ENCODE results near the gene UCK2.

Gene UCK2

GRCh38 chr1:165914136-165914798 is 86.9 kb downstream of the UCK2 start:
- DNase-seq (ENCODE audit: insufficient read length, low spot score): peak; percentile 48
- peak; percentile 23 for FAIRE-seq
- TF ChIP-seq POLR2A (IDR thresholded peaks at IDR 0.05; ENCODE audit: low read depth, low read length): no peak

DNA sequence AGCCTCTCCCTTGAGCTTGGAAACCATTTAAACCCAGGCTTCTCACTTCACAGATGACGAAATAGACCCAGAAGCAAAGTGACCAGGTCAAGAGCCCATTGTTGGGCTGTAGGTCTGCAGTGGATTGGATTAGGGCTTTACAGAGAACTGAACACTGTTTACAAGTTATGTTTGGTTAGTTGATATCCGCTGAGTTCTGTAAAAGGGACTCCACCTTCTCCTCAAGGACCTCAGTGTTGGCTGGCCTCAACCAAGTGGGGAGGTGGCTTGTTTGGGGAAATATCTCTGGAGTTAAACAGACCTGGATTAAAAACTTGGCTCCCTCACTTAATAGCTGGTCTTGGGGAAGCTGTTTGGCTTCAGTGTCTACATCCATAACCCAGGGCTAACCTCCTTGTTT is 88.1 kb downstream of the UCK2 start:
- DNase-seq (ENCODE audit: insufficient read length, low spot score): no peak
- FAIRE-seq: no peak
- no peak for TF ChIP-seq POLR2A (IDR thresholded peaks at IDR 0.05; ENCODE audit: low read depth, low read length)

- DNase-seq (ENCODE audit: insufficient read length, low spot score) (no peak), FAIRE-seq (no peak)
- TF ChIP-seq POLR2A (IDR thresholded peaks at IDR 0.05; ENCODE audit: low read depth, low read length): no peak
Observed at GRCh38 chr1:165915932-165916348, 88.5 kb downstream of the UCK2 start.

DNA sequence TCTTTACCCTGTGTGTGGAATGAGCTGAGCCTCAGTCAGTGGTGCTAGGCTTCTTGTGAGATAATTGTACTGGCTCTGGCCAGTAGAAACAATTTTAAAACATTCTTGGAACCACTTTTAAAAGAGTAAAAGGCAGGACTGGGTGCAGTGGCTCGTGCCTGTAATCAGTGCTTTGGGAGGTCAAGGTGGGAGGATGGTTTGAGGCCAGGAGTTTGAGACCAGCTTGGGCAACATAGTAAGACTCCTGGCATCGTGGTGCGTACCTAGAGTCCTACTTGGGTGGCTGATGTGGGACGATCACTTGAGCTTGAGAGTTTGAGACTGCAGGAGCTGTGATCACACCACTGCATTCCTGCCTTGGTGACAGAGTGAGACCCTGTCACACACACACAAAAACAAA is 89.8 kb downstream of the UCK2 start:
- DNase-seq (ENCODE audit: insufficient read length, low spot score) (no peak), FAIRE-seq (no peak)
- TF ChIP-seq POLR2A (IDR thresholded peaks at IDR 0.05; ENCODE audit: low read depth, low read length): no peak

DNA sequence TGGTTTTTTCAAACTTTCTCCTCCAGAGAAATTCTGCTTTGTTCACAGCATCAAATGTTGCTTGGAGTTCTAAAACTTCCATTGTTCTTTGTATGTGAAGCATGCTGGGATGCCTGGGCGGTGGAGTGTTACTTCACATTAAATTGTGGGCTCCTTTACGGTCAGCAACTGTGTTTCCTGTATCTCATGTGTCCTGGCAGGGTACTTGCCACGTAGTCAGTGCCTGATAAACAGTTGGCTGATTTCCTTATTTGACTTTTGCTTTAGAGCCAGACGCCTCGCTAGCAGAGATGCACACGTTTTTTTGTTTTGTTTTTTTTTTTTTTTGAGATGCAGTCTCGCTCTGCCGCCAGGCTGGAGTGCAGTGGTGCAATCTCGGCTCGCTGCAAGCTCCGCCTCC is 96.7 kb downstream of the UCK2 start:
- no peak for DNase-seq (ENCODE audit: insufficient read length, low spot score)
- no peak for FAIRE-seq
- TF ChIP-seq POLR2A (IDR thresholded peaks at IDR 0.05; ENCODE audit: low read depth, low read length): no peak

GRCh38 chr1:165925498-165926079 is 98.2 kb downstream of the UCK2 start:
- FAIRE-seq (no peak), DNase-seq (ENCODE audit: insufficient read length, low spot score) (no peak)
- TF ChIP-seq POLR2A (IDR thresholded peaks at IDR 0.05; ENCODE audit: low read depth, low read length): no peak

GRCh38 chr1:165927169-165927568 is 99.8 kb downstream of the UCK2 start:
- no peak for DNase-seq (ENCODE audit: insufficient read length, low spot score)
- no peak for FAIRE-seq
- TF ChIP-seq POLR2A (IDR thresholded peaks at IDR 0.05; ENCODE audit: low read depth, low read length): no peak

GRCh38 chr1:165928075-165928731 is 100.8 kb downstream of the UCK2 start:
- peak; percentile 41 for DNase-seq (ENCODE audit: insufficient read length, low spot score)
- peak; percentile 74 for FAIRE-seq
- no peak for TF ChIP-seq POLR2A (IDR thresholded peaks at IDR 0.05; ENCODE audit: low read depth, low read length)

DNA sequence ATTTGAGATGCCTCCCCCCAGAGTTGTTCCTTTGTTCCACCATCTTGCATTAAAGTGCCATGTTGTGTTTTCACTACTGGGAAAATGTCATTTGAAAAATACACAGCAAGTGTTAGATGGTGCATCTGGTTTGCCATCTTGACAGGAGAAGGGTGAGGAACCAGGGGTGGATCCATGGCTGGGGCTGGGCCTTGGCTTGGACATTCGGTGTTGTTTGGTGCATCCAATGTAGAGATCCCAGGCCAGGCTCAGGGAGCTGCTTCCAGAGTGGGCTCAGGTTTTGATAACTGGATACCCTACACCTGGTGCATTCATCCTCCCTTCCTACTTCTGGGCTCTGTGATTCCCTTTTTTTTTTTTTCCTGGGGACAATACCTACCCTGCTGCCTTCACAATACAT is 103.5 kb downstream of the UCK2 start:
- FAIRE-seq (no peak), DNase-seq (ENCODE audit: insufficient read length, low spot score) (no peak)
- no peak for TF ChIP-seq POLR2A (IDR thresholded peaks at IDR 0.05; ENCODE audit: low read depth, low read length)

GRCh38 chr1:165933446-165934170 is 106.2 kb downstream of the UCK2 start:
- no peak for TF ChIP-seq POLR2A (IDR thresholded peaks at IDR 0.05; ENCODE audit: low read depth, low read length)
- FAIRE-seq: no peak
- DNase-seq (ENCODE audit: insufficient read length, low spot score): no peak

GRCh38 chr1:165936542-165936941 is 109.1 kb downstream of the UCK2 start:
- TF ChIP-seq POLR2A (IDR thresholded peaks at IDR 0.05; ENCODE audit: low read depth, low read length): no peak
- no peak for FAIRE-seq
- no peak for DNase-seq (ENCODE audit: insufficient read length, low spot score)

- no peak for TF ChIP-seq POLR2A (IDR thresholded peaks at IDR 0.05; ENCODE audit: low read depth, low read length)
- no peak for DNase-seq (ENCODE audit: insufficient read length, low spot score)
- no peak for FAIRE-seq
Observed at GRCh38 chr1:165937829-165938228, 110.4 kb downstream of the UCK2 start.

- DNase-seq (ENCODE audit: insufficient read length, low spot score): no peak
- FAIRE-seq: no peak
- TF ChIP-seq POLR2A (IDR thresholded peaks at IDR 0.05; ENCODE audit: low read depth, low read length): no peak
Observed at GRCh38 chr1:165938844-165939243, 111.4 kb downstream of the UCK2 start.

GRCh38 chr1:165941531-165941930 is 114.1 kb downstream of the UCK2 start:
- TF ChIP-seq POLR2A (IDR thresholded peaks at IDR 0.05; ENCODE audit: low read depth, low read length): no peak
- DNase-seq (ENCODE audit: insufficient read length, low spot score) (no peak), FAIRE-seq (no peak)

Measured in H54 (cell line).